Lung (tissue), 12 donors: ENCODE data around the gene SDF4. TPM values are rescaled to one million over a fixed set of nuclear protein-coding genes. Genes with fewer than 3 reads are reported as not detected.
A peak's percentile ranks its signal among the peaks of the same experiment; 100 is the strongest.

Experiments
- ATAC-seq: fragments of 200-7000 bp; cut with Tn5 transposase; one replicate; pipeline ENCODE4 v1.9.1; 2020; ENCODE audit warnings: moderate number of reproducible peaks; ENCODE audit not compliant: insufficient read depth, low FRiP score
- DNase-seq, 3 donors: peaks; one replicate each; pipeline ENCODE4 v3.0.0-alpha.2; 2013 to 2017
- H3K27ac ChIP-seq, 2 donors: one replicate each; pipeline ENCODE4 v1.5.1; 2013; ENCODE audit warnings: mild to moderate bottlenecking in 2 of 2, moderate library complexity in 2 of 2, control low read depth in 1 of 2, inconsistent platforms in 1 of 2, low read depth in 1 of 2, low read length in 1 of 2
- H3K27me3 ChIP-seq, 3 donors: one replicate each; pipeline ENCODE4 v1.5.1; 2013; ENCODE audit warnings: low read length in 2 of 3; ENCODE audit not compliant: control insufficient read depth in 3 of 3, insufficient read depth in 3 of 3
- H3K36me3 ChIP-seq, 4 donors: one replicate each; pipeline ENCODE4 v1.5.1; 2013; ENCODE audit warnings: low read length in 4 of 4, mild to moderate bottlenecking in 1 of 4, moderate library complexity in 1 of 4; ENCODE audit not compliant: control insufficient read depth in 4 of 4, insufficient read depth in 4 of 4
- H3K4me1 ChIP-seq, 5 donors: one replicate each; pipeline ENCODE4 v1.5.1; 2013; ENCODE audit warnings: low read length in 5 of 5, mild to moderate bottlenecking in 2 of 5, moderate library complexity in 1 of 5; ENCODE audit not compliant: control insufficient read depth in 5 of 5, insufficient read depth in 5 of 5
- H3K4me3 ChIP-seq: one replicate; pipeline ENCODE4 v1.5.1; 2013; ENCODE audit warnings: mild to moderate bottlenecking, control low read depth, moderate library complexity
- H3K9ac ChIP-seq, 2 donors: one replicate each; pipeline ENCODE4 v1.5.1; 2013; ENCODE audit warnings: low read length in 2 of 2, control low read depth in 1 of 2; ENCODE audit not compliant: insufficient read depth in 1 of 2
- H3K9me3 ChIP-seq, 4 donors: one replicate each; pipeline ENCODE4 v1.5.1; 2013; ENCODE audit warnings: low read length in 3 of 4, mild to moderate bottlenecking in 1 of 4, moderate library complexity in 1 of 4; ENCODE audit not compliant: control insufficient read depth in 4 of 4, insufficient read depth in 3 of 4
- WGBS, 2 donors: extraction: QIAGEN DNeasy Blood & Tissue Kit; methylation state at CpG; one replicate each; pipeline ENCODE4 v1.1.7; 2013; 5-methylcytosine and 5-hydroxymethylcytosine counted together
- polyA plus RNA-seq, 2 donors: library from polyadenylated mRNA; stranded (reverse); fragments of 200-250 nt; gene quantifications; one replicate each; pipeline ENCODE4 v1.2.1, GENCODE V29; 2013
- total RNA-seq, 2 donors: library from RNA; depleted of rRNA in 1 of 2; stranded (reverse); fragments of >200 nt in 1 of 2; gene quantifications; one replicate each; pipeline ENCODE4 v1.2.1, GENCODE V29; 2014 to 2021
- TF ChIP-seq, protein P1 (sequence below): IDR thresholded peaks from 2 replicates; pipeline ENCODE4 v1.5.1; 2012; ENCODE audit warnings: mild to moderate bottlenecking; ENCODE audit errors: control extremely low read depth, extremely low read depth
- donor health status: control.
- donor health status: control.
- donor health status: Bipolar disorder and iron deficiency.
- donor health status: healthy.
- donor health status: DM: yes; HTN: yes; CAD: no.

SDF4 gene
- total and polyA plus RNA-seq, 4 donors: 65.7 to 189 (median 143) TPM

DNA sequence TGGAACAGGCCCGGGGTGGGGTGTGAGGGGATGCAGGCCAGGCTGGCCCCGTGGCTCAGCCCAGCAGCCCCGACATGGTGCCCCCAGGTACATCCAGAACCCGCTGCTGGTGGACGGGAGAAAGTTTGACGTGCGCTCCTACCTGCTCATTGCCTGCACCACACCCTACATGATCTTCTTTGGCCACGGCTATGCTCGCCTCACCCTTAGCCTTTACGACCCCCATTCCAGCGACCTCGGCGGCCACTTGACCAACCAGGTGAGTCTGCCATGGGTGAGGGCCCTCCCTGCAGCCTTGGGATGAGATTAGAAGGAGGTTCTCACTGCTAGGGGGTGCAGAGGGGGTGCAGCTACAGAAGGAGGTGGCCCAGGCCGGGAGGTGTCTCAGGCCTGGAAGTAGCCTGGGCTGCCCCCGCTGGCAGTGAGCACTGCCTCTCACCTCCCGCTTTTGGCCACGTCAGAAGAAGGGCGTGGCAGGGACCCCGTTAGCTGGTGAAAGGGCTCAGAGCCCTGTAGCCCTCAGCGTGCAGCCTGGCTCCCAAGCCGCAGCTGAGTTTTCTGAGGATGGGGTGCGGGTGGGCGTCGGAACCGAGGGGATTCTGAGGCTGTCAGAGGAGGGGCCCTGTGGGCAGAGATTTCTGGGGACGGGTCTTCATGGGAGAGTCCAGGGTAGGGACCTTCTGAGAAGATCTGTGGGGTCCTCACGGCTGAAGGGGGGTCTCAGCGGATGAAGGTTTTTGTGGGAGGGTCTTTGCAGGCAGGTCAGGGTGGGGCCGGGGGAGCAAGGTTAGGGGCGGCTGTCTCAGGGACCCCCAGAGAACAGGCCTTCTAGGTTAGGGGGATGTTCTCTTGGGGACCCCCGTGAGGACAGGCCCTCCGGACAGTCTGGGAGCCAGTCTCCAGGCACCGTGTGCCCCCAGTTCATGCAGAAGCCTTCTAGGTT is 47.7 kb downstream of the SDF4 start:
- WGBS, 2 donors: 91 to 93% methylated on average over 30 to 32 of the region's 33 CpGs
- H3K27ac ChIP-seq: no peak overlapping the region
- DNase-seq (peak in 1 of 3 donors; percentile 7), ATAC-seq (no peak)
- peaks cover 0 to 6% (median 0%) of the 10 kb centered on the region in 5 donors for H3K4me1 ChIP-seq
- H3K36me3 ChIP-seq: no peaks in the 10 kb centered on the region
- no peaks in the 10 kb centered on the region for H3K27me3 ChIP-seq
- no peak overlapping the region for H3K9ac ChIP-seq
- H3K9me3 ChIP-seq: no peaks in the 10 kb centered on the region
- H3K4me3 ChIP-seq: no peak overlapping the region
- TF ChIP-seq, protein P1, sequence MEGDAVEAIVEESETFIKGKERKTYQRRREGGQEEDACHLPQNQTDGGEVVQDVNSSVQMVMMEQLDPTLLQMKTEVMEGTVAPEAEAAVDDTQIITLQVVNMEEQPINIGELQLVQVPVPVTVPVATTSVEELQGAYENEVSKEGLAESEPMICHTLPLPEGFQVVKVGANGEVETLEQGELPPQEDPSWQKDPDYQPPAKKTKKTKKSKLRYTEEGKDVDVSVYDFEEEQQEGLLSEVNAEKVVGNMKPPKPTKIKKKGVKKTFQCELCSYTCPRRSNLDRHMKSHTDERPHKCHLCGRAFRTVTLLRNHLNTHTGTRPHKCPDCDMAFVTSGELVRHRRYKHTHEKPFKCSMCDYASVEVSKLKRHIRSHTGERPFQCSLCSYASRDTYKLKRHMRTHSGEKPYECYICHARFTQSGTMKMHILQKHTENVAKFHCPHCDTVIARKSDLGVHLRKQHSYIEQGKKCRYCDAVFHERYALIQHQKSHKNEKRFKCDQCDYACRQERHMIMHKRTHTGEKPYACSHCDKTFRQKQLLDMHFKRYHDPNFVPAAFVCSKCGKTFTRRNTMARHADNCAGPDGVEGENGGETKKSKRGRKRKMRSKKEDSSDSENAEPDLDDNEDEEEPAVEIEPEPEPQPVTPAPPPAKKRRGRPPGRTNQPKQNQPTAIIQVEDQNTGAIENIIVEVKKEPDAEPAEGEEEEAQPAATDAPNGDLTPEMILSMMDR: no peak

DNA sequence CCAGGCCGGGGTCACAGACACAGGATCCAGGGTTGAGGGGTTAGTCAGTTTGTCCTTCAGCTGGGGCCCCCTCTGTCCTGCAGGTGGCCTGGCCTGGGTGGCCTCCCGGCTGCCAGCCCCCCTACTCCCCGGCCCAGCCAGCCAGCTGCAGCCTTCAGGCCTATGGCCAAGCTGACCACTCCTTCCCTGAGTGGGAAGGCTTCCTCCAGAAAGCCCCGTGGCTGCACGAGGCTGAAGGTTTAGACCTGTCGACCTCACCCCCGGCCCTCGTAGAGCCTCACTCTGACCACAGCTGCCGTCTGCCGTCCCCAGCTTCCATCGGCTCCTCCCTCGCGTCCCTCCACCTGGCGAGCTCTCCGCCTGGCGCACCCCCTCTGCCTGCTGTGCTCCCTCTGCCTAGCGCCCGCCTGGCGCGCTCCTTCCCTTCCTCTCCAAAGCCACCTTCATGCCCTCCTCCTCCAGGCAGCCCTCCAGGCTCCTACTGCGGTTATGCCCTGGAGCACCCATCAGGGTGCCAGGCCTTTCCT is 48.5 kb downstream of the SDF4 start:
- no peak overlapping the region for H3K4me3 ChIP-seq

DNA sequence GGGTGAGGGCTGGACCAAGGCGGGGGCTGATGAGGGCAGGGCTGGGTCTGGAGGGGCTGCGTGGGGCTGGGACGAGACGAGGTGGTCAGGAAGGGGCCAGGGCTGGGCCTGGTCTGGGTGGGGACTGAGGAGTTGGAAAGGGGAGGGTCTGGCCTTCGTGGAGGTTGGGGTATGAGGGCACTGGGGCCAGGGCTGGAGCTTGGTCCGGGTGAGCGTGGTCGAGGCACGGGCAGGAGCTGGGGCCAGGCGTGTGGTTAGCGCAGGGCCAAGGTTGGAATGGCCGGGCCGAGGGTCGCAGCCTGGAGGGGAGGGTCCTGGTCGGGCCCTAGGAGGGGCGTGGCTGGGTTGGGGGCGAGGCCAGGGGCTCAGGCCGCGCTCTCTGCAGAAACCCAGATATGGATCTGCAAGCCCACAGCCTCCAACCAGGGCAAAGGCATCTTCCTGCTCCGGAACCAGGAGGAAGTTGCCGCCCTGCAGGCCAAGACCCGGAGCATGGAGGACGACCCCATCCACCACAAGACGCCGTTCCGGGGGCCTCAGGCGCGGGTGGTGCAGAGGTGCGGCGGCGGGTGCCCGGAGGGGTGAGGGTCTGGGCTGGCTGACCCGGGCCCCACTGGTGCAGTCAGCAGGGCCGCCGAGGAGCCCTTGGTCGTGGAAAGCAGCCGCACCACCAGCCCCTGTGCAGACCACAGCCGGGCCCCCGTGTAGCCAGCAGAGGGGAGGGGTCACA is 49.1 kb downstream of the SDF4 start:
- Histone ChIP-seq H3K27me3 (no peaks in the 10 kb centered on the region), H3K9me3 (no peaks in the 10 kb centered on the region), H3K4me1 (peaks cover 0 to 6% (median 0%) of the 10 kb centered on the region in 5 donors), H3K27ac (no peak overlapping the region), H3K36me3 (no peaks in the 10 kb centered on the region), H3K4me3 (no peak overlapping the region), H3K9ac (no peak overlapping the region)
- TF ChIP-seq, protein P1: no peak
- WGBS, 2 donors: 41 to 53% methylated on average over 34 to 39 of the region's 39 CpGs
- DNase-seq (no peak), ATAC-seq (no peak)

More for the DNA sequence above, 48.5 kb downstream of the SDF4 start:
- ATAC-seq (no peak), DNase-seq (peak in 1 of 3 donors; percentile 9)
- no peaks in the 10 kb centered on the region for H3K36me3 ChIP-seq
- TF ChIP-seq, protein P1: no peak
- no peaks in the 10 kb centered on the region for H3K27me3 ChIP-seq
- no peak overlapping the region for H3K27ac ChIP-seq
- peaks cover 0 to 6% (median 0%) of the 10 kb centered on the region in 5 donors for H3K4me1 ChIP-seq
- H3K9me3 ChIP-seq: no peaks in the 10 kb centered on the region
- 73 to 78% methylated on average over 21 of the region's 21 CpGs for WGBS, 2 donors
- H3K9ac ChIP-seq: no peak overlapping the region
